Measurements from ENCODE around the gene CCDC80.
"Not testable (repeated sequence)": the region's sequence is repeated elsewhere in the genome, so short reads cannot be mapped to it uniquely, and the experiment has no call there.

CCDC80 gene

DNA sequence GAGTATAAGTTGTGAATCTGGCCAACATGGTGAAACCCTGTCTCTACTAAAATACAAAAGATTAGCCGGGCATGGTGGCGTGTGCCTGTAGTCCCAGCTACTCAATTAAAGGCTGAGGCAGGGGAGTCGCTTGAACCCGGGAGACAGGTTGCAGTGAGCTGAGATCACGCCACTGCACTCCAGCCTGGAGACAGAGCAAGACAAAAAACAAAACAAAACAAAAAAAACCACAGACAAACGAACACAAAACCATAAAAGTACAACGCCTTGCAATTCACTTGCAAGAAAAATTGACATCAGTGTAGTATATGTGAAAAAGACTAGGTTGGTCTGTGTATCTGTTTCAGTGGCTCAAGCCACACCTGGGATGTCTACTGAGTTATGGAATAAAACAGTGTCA, 29.9 kb upstream of the CCDC80 start:
- no peak for DNase-seq (ENCODE audit: low read depth)
- H3K4me3 ChIP-seq (ENCODE audit: low read depth, low read length): no peak overlapping the region
- TF ChIP-seq, protein P1, sequence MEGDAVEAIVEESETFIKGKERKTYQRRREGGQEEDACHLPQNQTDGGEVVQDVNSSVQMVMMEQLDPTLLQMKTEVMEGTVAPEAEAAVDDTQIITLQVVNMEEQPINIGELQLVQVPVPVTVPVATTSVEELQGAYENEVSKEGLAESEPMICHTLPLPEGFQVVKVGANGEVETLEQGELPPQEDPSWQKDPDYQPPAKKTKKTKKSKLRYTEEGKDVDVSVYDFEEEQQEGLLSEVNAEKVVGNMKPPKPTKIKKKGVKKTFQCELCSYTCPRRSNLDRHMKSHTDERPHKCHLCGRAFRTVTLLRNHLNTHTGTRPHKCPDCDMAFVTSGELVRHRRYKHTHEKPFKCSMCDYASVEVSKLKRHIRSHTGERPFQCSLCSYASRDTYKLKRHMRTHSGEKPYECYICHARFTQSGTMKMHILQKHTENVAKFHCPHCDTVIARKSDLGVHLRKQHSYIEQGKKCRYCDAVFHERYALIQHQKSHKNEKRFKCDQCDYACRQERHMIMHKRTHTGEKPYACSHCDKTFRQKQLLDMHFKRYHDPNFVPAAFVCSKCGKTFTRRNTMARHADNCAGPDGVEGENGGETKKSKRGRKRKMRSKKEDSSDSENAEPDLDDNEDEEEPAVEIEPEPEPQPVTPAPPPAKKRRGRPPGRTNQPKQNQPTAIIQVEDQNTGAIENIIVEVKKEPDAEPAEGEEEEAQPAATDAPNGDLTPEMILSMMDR (IDR thresholded peaks at IDR 0.05; ENCODE audit: low read depth, low read length): no peak

DNA sequence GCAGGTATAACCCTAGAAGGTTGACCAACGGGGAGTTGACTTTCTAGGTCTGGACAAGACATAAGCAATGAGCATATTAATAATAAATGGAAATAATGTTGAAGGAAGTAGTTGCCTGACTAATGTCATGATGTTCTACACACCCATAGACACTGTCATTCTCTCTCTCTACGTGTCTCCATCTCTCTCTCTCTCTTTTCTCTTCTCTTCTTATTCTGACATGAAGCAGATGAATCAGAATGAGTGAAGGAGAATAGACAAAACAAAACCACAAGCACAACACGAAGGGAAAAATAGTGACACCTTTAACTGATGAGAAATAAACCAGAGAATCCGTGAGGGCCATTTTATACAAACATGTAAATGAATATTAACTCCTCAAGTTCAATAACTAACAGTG, 26.7 kb upstream of the CCDC80 start:
- no peak for DNase-seq (ENCODE audit: low read depth)
- TF ChIP-seq, protein P1 (IDR thresholded peaks at IDR 0.05; ENCODE audit: low read depth, low read length): no peak

GRCh38 chr3:112665009-112665408, 24.1 kb upstream of the CCDC80 start:
- not testable (repeated sequence) for H3K4me3 ChIP-seq (ENCODE audit: low read depth, low read length); DNase-seq (ENCODE audit: low read depth)

More for the DNA sequence above, 26.7 kb upstream of the CCDC80 start:
- no peak overlapping the region for H3K4me3 ChIP-seq (ENCODE audit: low read depth, low read length)

DNA sequence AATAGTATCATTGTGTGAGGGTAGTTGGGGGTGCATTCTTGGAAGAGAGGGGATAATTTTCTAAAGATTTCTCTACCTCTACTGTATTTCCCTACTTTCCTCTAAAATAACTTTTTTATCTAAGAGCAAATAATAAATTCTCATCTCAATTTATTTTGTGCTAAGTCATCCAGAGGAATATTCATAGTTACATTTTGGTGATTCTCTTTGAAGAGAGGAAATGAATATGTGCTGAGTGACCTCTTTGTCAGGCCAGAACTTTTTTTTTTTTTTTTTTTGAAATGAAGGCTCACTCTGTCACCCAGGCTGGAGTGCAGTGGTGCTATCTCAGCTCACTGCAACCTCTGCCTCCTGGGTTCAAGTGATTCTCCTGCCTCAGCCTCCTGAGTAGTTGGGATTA, 15.1 kb upstream of the CCDC80 start:
- DNase-seq (ENCODE audit: low read depth): no peak
- no peak overlapping the region for H3K4me3 ChIP-seq (ENCODE audit: low read depth, low read length)
- TF ChIP-seq POLR2A (IDR thresholded peaks at IDR 0.05; ENCODE audit: extremely low read depth, insufficient read length): no peak

DNA sequence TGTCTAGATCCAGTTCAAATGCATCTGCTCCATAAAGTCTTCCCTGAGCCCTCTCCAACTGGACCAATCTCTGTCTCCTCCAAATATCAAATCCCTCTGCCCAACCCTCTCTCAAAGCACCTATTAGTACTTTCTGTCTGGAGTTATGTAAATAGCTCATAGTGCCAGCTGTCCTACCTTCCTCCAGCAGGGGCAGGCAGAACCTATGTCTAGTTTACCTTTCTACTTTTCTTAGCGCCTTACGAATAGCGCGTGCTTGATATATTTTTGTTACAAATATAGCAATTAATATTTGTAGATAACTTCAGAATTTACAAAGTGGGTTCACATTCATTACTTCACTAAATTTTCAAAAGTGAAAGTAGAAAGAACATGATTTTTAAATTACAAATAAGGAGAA, 14.0 kb upstream of the CCDC80 start:
- TF ChIP-seq MAX (IDR thresholded peaks at IDR 0.05; ENCODE audit: low read depth, low read length) (no peak), POLR2A (IDR thresholded peaks at IDR 0.05; ENCODE audit: extremely low read depth, insufficient read length) (no peak), MYC (IDR thresholded peaks at IDR 0.05; ENCODE audit: low read depth, low read length) (no peak)
- TF ChIP-seq, protein P1 (IDR thresholded peaks at IDR 0.05; ENCODE audit: low read depth, low read length): peak; percentile 4
- DNase-seq (ENCODE audit: low read depth): no peak
- H3K4me3 ChIP-seq (ENCODE audit: low read depth, low read length): no peak overlapping the region

DNA sequence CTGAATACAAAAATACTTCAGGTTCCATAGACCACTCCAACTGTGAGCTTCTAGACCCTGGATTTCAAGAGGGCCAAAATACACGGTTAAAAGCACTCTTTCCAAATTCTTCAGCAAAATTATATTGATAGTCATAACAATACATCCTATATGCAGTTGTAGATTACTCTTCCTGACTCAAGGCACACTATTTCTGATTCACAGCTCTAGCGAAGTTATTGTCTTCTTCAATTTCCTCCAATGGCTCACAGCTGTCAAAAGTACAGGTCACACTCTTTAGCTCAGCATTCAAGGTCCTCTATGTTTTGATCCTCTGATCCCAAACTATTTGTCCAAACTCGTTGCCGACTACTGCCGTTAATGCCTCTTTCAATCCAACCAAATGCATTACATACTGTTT, 13.5 kb upstream of the CCDC80 start:
- DNase-seq (ENCODE audit: low read depth): no peak
- no peak overlapping the region for H3K4me3 ChIP-seq (ENCODE audit: low read depth, low read length)
- TF ChIP-seq MYC (IDR thresholded peaks at IDR 0.05; ENCODE audit: low read depth, low read length): no peak
- TF ChIP-seq POLR2A (IDR thresholded peaks at IDR 0.05; ENCODE audit: extremely low read depth, insufficient read length): no peak
- no peak for TF ChIP-seq MAX (IDR thresholded peaks at IDR 0.05; ENCODE audit: low read depth, low read length)

DNA sequence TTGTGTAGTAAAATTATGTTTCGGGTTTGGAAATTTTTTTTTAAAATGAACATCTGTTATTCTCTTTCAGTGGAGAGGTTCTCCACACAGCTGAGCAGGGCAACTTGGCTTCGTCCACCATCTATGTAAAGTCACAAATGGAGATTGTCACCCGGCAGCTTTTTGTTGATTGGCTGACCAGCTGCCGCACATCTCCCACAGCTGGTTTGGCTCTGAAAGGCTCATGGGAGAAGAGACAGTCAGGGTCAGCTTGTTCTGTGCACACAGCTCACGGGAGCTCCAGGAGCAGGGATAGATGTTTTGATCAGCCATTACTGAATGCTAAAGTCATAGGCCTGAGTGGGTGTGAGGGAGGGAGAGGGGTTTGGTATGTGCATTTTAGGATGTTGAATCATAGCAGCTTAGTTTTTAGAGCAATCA, 12.9 kb upstream of the CCDC80 start:
- H3K4me3 ChIP-seq (ENCODE audit: low read depth, low read length): no peak overlapping the region
- TF ChIP-seq MYC (IDR thresholded peaks at IDR 0.05; ENCODE audit: low read depth, low read length) (no peak), MAX (IDR thresholded peaks at IDR 0.05; ENCODE audit: low read depth, low read length) (no peak), POLR2A (IDR thresholded peaks at IDR 0.05; ENCODE audit: extremely low read depth, insufficient read length) (no peak)
- TF ChIP-seq, protein P1 (IDR thresholded peaks at IDR 0.05; ENCODE audit: low read depth, low read length): no peak
- DNase-seq (ENCODE audit: low read depth): no peak

- DNase-seq (ENCODE audit: low read depth): no peak
- TF ChIP-seq, protein P1 (IDR thresholded peaks at IDR 0.05; ENCODE audit: low read depth, low read length): no peak
- TF ChIP-seq MYC (IDR thresholded peaks at IDR 0.05; ENCODE audit: low read depth, low read length) (no peak), MAX (IDR thresholded peaks at IDR 0.05; ENCODE audit: low read depth, low read length) (no peak), POLR2A (IDR thresholded peaks at IDR 0.05; ENCODE audit: extremely low read depth, insufficient read length) (no peak)
These were observed 12.4 kb upstream of the CCDC80 start for GRCh38 chr3:112653209-112653871.

More at GRCh38 chr3:112653209-112653871, 12.4 kb upstream of the CCDC80 start:
- H3K4me3 ChIP-seq (ENCODE audit: low read depth, low read length): no peak overlapping the region

Data from NB4 (cell line).